BE2C (cell line): Measurements from ENCODE around the gene PIP5K1C.
"Not testable (repeated sequence)": the region's sequence is repeated elsewhere in the genome, so short reads cannot be mapped to it uniquely, and the experiment has no call there.

Experiments used
- DNase-seq: peaks from one replicate; pipeline ENCODE4 v3.0.0-alpha.2; 2020
- H3K27me3 ChIP-seq: fragments of 250-450 bp; sonication (Bioruptor Pico); 2 replicates; pipeline ENCODE4 v1.5.1; 2020; ENCODE audit warnings: mild to moderate bottlenecking
- H3K36me3 ChIP-seq: fragments of 250-450 bp; sonication (Bioruptor Pico); 2 replicates; pipeline ENCODE4 v1.5.1; 2020; ENCODE audit warnings: mild to moderate bottlenecking
- H3K4me1 ChIP-seq: fragments of 250-450 bp; sonication (Bioruptor Pico); 2 replicates; pipeline ENCODE4 v1.5.1; 2020
- H3K4me3 ChIP-seq: 2 replicates; pipeline ENCODE4 v1.5.1; 2011; ENCODE audit warnings: low read depth, low read length
- H3K9me3 ChIP-seq: fragments of 250-450 bp; sonication (Bioruptor Pico); 2 replicates; pipeline ENCODE4 v1.5.1; 2020
- TF ChIP-seq, protein P1 (sequence below): IDR thresholded peaks from 2 replicates; pipeline ENCODE4 v1.5.1; 2012; ENCODE audit warnings: mild to moderate bottlenecking, low read depth, low read length

The PIP5K1C gene

DNA sequence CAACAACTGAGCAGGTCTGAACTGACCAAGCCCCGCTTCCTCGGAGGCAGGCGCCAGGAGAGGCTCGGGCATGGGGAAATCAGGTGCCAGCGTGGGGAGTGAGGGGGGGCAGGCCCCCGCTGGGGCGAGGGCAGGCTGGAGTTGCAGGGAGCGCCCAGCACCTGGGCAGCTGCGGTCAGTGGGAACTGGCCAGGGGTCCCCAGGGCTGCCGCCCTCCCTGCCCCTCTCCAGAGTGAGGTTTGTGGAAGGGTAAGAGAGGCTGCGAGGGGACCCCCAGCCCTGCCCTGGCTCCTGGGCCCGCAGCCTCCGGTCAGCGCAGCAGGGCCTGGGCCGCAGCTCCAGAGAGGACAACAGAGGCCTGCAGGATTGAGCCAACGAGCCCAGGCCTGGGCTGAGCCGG, 32.5 kb downstream of the PIP5K1C start:
- DNase-seq: no peak
- H3K9me3 ChIP-seq: no peaks in the 10 kb centered on the region
- no peaks in the 10 kb centered on the region for H3K27me3 ChIP-seq
- H3K4me3 ChIP-seq: no peak overlapping the region
- H3K4me1 ChIP-seq: no peaks in the 10 kb centered on the region
- TF ChIP-seq, protein P1, sequence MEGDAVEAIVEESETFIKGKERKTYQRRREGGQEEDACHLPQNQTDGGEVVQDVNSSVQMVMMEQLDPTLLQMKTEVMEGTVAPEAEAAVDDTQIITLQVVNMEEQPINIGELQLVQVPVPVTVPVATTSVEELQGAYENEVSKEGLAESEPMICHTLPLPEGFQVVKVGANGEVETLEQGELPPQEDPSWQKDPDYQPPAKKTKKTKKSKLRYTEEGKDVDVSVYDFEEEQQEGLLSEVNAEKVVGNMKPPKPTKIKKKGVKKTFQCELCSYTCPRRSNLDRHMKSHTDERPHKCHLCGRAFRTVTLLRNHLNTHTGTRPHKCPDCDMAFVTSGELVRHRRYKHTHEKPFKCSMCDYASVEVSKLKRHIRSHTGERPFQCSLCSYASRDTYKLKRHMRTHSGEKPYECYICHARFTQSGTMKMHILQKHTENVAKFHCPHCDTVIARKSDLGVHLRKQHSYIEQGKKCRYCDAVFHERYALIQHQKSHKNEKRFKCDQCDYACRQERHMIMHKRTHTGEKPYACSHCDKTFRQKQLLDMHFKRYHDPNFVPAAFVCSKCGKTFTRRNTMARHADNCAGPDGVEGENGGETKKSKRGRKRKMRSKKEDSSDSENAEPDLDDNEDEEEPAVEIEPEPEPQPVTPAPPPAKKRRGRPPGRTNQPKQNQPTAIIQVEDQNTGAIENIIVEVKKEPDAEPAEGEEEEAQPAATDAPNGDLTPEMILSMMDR: no peak
- H3K36me3 ChIP-seq: no peaks in the 10 kb centered on the region

DNA sequence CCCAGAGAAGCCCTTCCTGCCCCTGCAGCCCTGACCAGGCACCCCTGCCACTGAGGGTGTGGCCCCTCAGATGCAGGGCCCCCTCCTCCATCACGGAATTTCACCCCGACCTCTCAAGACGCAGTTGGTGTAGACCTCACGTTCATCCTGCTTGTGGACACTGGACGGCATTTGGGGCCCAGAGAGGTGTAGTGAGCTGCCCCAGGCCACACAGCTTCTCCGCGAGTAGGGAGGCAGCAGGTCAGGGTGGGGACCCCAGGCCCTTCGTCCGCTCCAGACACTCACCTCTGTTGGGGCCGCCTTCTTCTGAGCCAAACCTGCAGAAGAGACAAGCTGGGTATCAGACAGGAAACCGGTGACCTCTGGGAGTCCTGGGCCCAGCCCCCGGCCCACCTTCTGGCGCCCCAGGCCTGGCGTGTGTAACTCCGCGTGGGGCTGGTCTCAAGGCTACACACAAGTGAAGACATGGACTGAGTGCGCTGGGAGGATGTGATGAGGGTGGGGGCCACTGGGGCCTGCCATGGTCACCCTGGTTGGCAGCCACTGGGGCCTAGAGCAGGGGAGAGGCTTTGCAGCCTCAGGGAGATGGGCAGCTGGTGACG, 33.1 kb downstream of the PIP5K1C start:
- no peak overlapping the region for H3K4me3 ChIP-seq
- H3K36me3 ChIP-seq: no peaks in the 10 kb centered on the region
- no peaks in the 10 kb centered on the region for H3K9me3 ChIP-seq
- DNase-seq: no peak
- TF ChIP-seq, protein P1: no peak
- no peaks in the 10 kb centered on the region for H3K27me3 ChIP-seq
- H3K4me1 ChIP-seq: no peaks in the 10 kb centered on the region

DNA sequence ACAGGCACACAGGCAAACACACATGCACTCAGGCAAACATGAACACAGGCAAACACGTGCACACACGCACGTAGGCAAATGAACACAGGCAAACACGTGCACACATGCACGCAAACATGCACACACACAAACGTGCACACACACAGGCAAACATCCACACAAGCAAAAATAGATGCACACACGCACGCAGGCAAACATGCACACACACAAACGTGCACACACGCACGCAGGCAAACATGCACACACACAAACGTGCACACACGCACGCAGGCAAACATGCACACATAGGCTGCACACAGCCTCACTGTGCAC, 33.8 kb downstream of the PIP5K1C start:
- H3K36me3 ChIP-seq, H3K9me3 ChIP-seq, DNase-seq, H3K4me1 ChIP-seq, H3K4me3 ChIP-seq, H3K27me3 ChIP-seq: not testable (repeated sequence)

DNA sequence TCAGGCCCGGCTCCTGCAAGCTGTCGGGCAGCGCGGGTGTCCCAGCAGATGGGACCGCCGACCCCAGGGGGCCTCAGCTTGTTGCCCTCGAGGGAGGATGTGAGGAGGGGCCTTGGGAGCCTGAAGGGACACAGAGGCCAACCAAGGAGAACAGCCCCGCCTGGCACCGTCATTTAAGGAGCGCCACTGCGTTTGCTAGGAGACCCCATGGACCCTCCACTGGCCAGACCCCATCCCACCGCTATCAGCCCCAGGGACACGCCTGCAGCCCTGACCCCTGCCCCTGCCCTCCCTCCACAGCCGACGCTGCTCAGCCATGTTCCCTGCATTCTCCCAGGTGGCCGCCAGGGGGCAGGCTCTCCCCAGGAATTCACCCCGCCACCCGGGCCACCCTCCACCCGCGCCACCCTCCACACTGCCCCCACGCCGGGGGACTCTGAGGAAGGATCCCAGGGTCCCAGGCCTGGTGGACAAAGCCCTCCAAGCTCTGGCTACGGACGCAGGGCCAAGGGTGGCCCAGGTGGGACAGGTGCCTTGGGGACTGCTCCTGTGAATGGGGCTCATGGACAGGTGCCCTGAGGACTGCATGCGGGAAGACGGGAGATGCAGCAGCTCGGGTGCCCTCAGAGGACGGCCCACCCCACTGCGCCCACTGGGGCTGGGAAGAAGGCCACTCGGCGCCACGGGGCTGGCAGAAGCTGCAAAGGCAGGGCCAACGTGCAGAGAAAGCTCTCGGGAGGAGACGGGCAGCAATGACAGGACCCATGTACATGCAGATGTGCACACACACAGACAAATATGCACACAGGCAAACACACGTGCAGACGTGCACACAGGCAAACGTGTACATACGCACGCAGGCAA, 34.4 kb downstream of the PIP5K1C start:
- TF ChIP-seq, protein P1: peak; percentile 75
- H3K4me3 ChIP-seq: no peak overlapping the region
- H3K4me1 ChIP-seq: no peaks in the 10 kb centered on the region
- no peaks in the 10 kb centered on the region for H3K9me3 ChIP-seq
- DNase-seq: peak; percentile 70
- H3K27me3 ChIP-seq: no peaks in the 10 kb centered on the region
- H3K36me3 ChIP-seq: no peaks in the 10 kb centered on the region

DNA sequence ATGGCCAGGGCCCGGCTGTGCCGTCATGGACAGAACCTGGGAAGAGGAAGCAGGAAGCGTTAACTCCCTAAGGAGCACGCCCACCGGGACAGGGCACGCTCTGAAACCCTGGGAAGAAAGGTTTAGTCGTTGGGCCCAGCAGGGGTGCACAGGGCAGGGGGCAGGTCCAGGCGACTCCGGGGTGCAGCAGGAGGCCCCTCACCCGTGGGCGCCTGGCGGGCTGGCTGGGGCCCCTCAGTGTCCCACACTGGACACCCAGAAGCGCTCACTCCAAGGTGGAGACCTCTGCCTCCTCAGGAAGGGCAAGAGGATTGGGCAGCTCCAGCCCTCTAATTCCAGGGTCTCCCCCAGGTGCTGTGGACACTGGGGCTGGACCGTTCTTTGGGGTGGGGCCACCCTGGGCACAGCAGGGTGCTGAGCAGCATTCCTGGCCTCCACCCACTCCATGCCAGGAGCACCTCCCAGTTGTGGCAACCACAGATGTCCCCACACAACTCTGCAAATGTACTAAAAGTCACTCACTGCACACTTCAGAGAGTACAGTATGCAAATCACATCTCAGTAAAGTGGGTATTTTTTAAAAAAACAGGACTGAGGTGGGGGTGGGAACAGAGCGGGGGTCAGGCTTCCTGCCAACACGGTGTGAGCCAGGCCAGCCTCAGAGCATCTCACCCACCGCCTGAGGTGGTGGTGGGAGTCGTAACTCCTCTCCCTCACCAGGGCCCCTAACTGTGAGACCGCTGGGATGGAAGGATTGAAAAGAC, 35.2 kb downstream of the PIP5K1C start:
- Histone ChIP-seq H3K4me3 (no peak overlapping the region), H3K9me3 (no peaks in the 10 kb centered on the region), H3K36me3 (no peaks in the 10 kb centered on the region), H3K27me3 (no peaks in the 10 kb centered on the region), H3K4me1 (no peaks in the 10 kb centered on the region)
- DNase-seq: no peak
- TF ChIP-seq, protein P1: no peak

DNA sequence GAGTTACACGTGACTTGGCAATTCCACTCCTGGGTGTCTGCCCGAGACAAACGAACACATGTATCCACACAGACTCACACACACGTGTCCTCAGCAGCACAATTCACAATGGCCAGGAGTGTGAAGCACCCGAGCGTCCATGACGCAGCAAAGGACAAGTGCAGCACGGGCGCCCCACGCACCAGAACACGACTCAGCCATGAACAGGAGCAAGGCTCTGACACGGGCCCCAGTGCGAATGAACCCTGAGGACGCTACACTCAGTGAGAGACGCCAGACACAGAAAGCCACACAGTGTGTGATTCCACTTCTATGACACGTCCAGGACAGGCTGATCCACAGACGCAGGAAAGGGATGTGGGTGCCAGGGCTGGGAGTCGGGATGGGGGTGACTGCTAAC, 36.4 kb downstream of the PIP5K1C start:
- TF ChIP-seq, protein P1: no peak
- H3K36me3 ChIP-seq: no peaks in the 10 kb centered on the region
- no peak for DNase-seq
- H3K9me3 ChIP-seq: no peaks in the 10 kb centered on the region
- no peak overlapping the region for H3K4me3 ChIP-seq
- no peaks in the 10 kb centered on the region for H3K4me1 ChIP-seq
- H3K27me3 ChIP-seq: no peaks in the 10 kb centered on the region
